Ascending aorta (tissue), 2 donors: ENCODE results near the gene KCNH1. TPM values are rescaled to one million over a fixed set of nuclear protein-coding genes. Genes with fewer than 3 reads are reported as not detected.

Experiments used
- DNase-seq, 2 donors: peaks; one replicate each; pipeline ENCODE4 v3.0.0-alpha.2; 2019; ENCODE audit warnings: low spot score in 2 of 2
- H3K27ac ChIP-seq, 2 donors: fragments of 200-600 bp; sonication (generic); one replicate each; pipeline ENCODE4 v1.5.1; 2016 to 2017; ENCODE audit warnings: mild to moderate bottlenecking in 1 of 2
- H3K27me3 ChIP-seq: fragments of 200-600 bp; sonication (generic); one replicate; pipeline ENCODE4 v1.5.1; 2017
- H3K36me3 ChIP-seq, 2 donors: fragments of 200-600 bp; sonication (generic); one replicate each; pipeline ENCODE4 v1.5.1; 2016
- H3K4me1 ChIP-seq, 2 donors: fragments of 200-600 bp; sonication (generic); one replicate each; pipeline ENCODE4 v1.5.1; 2016 to 2017; ENCODE audit warnings: mild to moderate bottlenecking in 1 of 2
- H3K4me3 ChIP-seq, 2 donors: fragments of 200-600 bp; sonication (generic); one replicate each; pipeline ENCODE4 v1.5.1; 2016 to 2017; ENCODE audit warnings: mild to moderate bottlenecking in 1 of 2
- H3K9me3 ChIP-seq, 2 donors: fragments of 200-600 bp; sonication (generic); one replicate each; pipeline ENCODE4 v1.5.1; 2016
- intact Hi-C: fragments of 100-400 bp; cut with DNase I; formaldehyde crosslinking; loops from one replicate; pipeline ENCODE4 v1.15.1; 2023
- total RNA-seq: library from RNA; depleted of rRNA; stranded (reverse); fragments of >200 nt; gene quantifications from one replicate; pipeline ENCODE4 v1.1.0, GENCODE V29; 2016
- TF ChIP-seq, protein P1 (sequence below), 3 experiments: fragments of 200-600 bp in 2 of 3; fragments of 450-650 bp in 1 of 3; sonication (generic) in 2 of 3; IDR thresholded peaks; one replicate each; pipeline ENCODE4 v1.5.1; 2016 to 2019; ENCODE audit warnings: antibody characterized with exemption in 3 of 3, mild to moderate bottlenecking in 1 of 3, moderate library complexity in 1 of 3

The KCNH1 gene
- total RNA-seq, 1 donor from 2014 or later = not detected

DNA sequence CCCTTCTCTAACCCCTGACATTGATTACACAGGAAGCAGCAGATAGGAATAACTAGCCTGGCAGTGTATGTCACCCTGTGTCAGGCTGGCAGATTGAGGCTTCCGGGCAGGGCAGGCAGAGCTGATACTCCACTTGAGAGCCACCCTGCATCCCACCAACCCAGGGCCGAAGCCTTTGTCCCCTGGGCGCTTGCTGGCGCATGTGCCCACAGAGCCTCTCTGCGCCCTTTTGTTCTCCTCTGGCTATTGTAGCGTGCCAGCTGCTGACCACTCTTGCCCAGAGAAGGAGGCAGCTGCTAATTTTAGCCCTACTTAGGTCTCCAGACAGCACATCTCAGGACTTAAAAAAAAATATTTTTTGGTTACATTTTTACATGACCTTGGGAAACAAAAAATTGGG, 500.3 kb downstream of the KCNH1 start:
- Histone ChIP-seq H3K27ac (no peak overlapping the region), H3K36me3 (no peaks in the 10 kb centered on the region), H3K4me1 (no peaks in the 10 kb centered on the region), H3K9me3 (no peaks in the 10 kb centered on the region), H3K4me3 (no peak overlapping the region), H3K27me3 (no peaks in the 10 kb centered on the region)
- DNase-seq = no peak
- TF ChIP-seq, protein P1, sequence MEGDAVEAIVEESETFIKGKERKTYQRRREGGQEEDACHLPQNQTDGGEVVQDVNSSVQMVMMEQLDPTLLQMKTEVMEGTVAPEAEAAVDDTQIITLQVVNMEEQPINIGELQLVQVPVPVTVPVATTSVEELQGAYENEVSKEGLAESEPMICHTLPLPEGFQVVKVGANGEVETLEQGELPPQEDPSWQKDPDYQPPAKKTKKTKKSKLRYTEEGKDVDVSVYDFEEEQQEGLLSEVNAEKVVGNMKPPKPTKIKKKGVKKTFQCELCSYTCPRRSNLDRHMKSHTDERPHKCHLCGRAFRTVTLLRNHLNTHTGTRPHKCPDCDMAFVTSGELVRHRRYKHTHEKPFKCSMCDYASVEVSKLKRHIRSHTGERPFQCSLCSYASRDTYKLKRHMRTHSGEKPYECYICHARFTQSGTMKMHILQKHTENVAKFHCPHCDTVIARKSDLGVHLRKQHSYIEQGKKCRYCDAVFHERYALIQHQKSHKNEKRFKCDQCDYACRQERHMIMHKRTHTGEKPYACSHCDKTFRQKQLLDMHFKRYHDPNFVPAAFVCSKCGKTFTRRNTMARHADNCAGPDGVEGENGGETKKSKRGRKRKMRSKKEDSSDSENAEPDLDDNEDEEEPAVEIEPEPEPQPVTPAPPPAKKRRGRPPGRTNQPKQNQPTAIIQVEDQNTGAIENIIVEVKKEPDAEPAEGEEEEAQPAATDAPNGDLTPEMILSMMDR (IDR thresholded peaks at IDR 0.05) = no peak
- intact Hi-C loops = no loop called here

DNA sequence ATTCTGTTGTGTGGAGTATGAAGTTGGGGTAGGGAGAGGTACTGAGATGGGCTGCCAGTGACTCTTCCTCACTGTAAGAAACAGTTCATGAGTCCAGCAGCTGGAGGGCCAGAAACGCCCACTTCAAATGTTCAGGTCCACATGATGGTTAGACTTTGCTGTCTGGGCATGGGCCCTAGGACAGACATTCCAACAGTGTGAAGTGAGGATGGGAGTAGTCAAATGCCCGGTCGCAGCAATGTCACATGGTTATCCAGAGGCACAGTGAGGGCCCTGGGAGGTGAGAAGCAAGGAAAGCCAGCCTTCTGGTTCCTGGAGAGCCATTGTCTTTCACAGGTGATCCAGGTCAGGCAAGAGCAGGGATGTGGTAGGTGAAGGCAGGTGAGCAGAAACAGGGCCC, 500.8 kb downstream of the KCNH1 start:
- Histone ChIP-seq H3K27me3 (no peaks in the 10 kb centered on the region), H3K9me3 (no peaks in the 10 kb centered on the region), H3K27ac (no peak overlapping the region), H3K36me3 (no peaks in the 10 kb centered on the region), H3K4me3 (no peak overlapping the region), H3K4me1 (no peaks in the 10 kb centered on the region)
- TF ChIP-seq, protein P1 (IDR thresholded peaks at IDR 0.05) = no peak
- DNase-seq = no peak
- intact Hi-C loops = no loop called here

DNA sequence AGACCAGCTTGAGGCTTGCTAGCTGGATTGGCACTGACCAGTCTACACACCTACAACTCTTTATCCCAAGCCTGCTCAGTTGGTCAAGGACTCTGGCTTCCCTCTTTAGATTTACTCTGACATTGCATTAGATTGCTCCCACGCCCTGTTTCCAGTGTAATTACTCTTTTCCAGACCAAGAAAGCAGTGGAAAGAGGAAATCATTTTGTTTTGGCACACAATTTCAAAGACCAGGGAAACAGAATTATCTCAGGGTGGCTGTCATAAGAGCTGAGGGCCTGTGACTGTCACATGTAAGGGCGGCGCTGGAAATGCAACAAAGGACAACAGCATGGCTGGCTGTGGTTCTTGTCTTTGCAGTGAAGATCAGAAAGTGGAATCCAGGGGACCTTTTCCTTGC, 502.5 kb downstream of the KCNH1 start:
- intact Hi-C loops = no loop called here
- H3K27me3 ChIP-seq = no peaks in the 10 kb centered on the region
- TF ChIP-seq, protein P1 (IDR thresholded peaks at IDR 0.05) = no peak
- H3K27ac ChIP-seq = no peak overlapping the region
- H3K4me1 ChIP-seq = no peaks in the 10 kb centered on the region
- no peak for DNase-seq
- H3K36me3 ChIP-seq = no peaks in the 10 kb centered on the region
- no peaks in the 10 kb centered on the region for H3K9me3 ChIP-seq
- H3K4me3 ChIP-seq = no peak overlapping the region

DNA sequence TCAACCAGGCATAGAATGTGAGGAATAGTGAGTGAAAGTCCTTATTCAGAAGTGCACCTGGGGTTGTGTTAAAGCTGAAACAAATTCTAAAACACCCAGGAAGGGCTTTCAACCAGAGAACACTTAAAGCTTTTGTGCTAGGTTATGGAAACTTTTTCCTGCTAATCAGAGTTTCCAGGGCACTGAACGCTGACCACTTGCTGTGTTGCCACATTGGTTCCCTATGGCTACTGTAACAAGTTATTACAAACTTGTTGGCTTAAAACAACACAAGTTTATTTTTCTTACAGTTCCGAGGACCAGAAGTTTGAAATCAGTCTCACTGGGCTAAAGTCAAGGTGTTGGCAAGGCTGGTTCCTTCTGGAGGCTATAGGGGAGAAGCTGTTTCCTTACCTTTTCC, 504.7 kb downstream of the KCNH1 start:
- Histone ChIP-seq H3K36me3 (no peaks in the 10 kb centered on the region), H3K9me3 (no peaks in the 10 kb centered on the region), H3K4me1 (no peaks in the 10 kb centered on the region), H3K27me3 (no peaks in the 10 kb centered on the region), H3K27ac (no peak overlapping the region), H3K4me3 (no peak overlapping the region)
- TF ChIP-seq, protein P1 (IDR thresholded peaks at IDR 0.05) = no peak
- intact Hi-C loops = no loop called here
- no peak for DNase-seq

DNA sequence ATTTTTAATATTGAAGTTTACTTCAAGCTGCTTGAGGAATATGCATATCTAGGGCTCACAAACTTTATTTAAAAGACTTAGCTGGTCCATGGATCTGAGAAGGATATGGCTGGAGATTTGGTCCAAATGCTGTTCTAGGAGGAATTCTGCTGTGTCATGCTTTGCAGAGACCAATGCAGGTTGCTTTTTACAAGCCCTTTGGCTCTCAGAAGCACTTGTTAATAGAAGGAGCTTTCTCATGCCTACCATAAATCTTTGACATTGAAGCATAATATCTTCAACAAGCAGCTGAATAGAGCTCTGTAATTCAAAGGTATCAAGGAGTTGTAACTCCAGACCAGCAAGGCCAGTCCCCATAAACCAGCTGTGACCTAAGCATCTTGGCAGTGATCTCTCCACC, 506.2 kb downstream of the KCNH1 start:
- no peak for DNase-seq
- H3K4me1 ChIP-seq = no peaks in the 10 kb centered on the region
- no peak overlapping the region for H3K27ac ChIP-seq
- H3K36me3 ChIP-seq = no peaks in the 10 kb centered on the region
- H3K4me3 ChIP-seq = no peak overlapping the region
- intact Hi-C loops = no loop called here
- no peaks in the 10 kb centered on the region for H3K27me3 ChIP-seq
- H3K9me3 ChIP-seq = no peaks in the 10 kb centered on the region
- TF ChIP-seq, protein P1 (IDR thresholded peaks at IDR 0.05) = no peak

Other genes with a start within 250 kb of the KCNH1 start
- gene RCOR3, start 125.2 kb upstream of the KCNH1 start, total RNA-seq = 10.3 TPM
- 3.9 TPM for gene TRAF5, start 192.7 kb upstream of the KCNH1 start, total RNA-seq